SK-N-MC (cell line): ENCODE measurements around the gene GNA15.

ENCODE experiments used
- EZH2 ChIP-seq: fragments of 200-600 bp; sonication (generic); IDR thresholded peaks from one replicate; pipeline ENCODE4 v1.6.1; 2017; ENCODE audit warnings: antibody characterized with exemption
- FOXP2 ChIP-seq: optimal IDR thresholded peaks from 2 replicates; pipeline ENCODE3; 2011; ENCODE audit warnings: mild to moderate bottlenecking, moderate library complexity; ENCODE audit not compliant: insufficient read depth; ENCODE audit errors: extremely low read length, control extremely low read depth
- POLR2AphosphoS5 ChIP-seq: IDR thresholded peaks from 2 replicates; pipeline ENCODE4 v1.6.1; 2012; ENCODE audit warnings: mild to moderate bottlenecking, low read depth, low read length, borderline replicate concordance

DNA sequence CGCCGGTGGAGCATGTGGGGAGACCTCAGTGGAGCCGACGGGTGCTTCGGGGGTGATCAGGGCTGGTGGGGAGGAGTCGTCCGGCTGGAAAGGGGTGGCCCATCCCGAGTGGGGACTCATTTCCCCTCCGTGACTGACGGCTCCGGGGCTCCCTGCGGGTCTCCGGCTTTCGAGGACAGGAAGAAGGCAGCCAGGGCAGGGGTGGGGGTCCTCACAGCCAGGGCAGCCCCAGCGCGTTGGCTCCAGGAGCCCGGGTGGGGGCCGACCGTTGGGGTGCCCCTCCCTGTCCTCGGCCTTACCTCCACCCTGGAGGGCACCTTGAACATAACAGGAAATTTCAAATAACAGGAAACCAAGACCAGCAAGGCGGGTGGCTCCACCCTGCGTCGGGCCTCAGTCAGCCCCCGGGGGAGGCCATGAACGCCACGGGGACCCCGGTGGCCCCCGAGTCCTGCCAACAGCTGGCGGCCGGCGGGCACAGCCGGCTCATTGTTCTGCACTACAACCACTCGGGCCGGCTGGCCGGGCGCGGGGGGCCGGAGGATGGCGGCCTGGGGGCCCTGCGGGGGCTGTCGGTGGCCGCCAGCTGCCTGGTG is 42.6 kb downstream of the GNA15 start, which contains the start of gene S1PR4:
- TF ChIP-seq EZH2 = no peak
- no peak for TF ChIP-seq POLR2AphosphoS5
- no peak for TF ChIP-seq FOXP2
